GM21526 (cell line): ENCODE data around the gene MGA.

Source experiments
- ATAC-seq: cut with Tn5 transposase; IDR thresholded peaks from one replicate; pipeline ENCODE4 v1.9.1; 2021; ENCODE audit warnings: moderate library complexity; ENCODE audit not compliant: unreplicated experiment, low FRiP score

Gene MGA

GRCh38 chr15:41660235-41661077, at the start of gene MGA:
Gene MGA, plus strand, starts transcription at chr15:41660405.
- ATAC-seq: peak; percentile 73

GRCh38 chr15:41620536-41621199, 39.5 kb upstream of the MGA start:
- ATAC-seq: no peak

- no peak for ATAC-seq
Observed at GRCh38 chr15:41621200-41622193, 38.7 kb upstream of the MGA start.

GRCh38 chr15:41622901-41623300, 37.3 kb upstream of the MGA start:
- no peak for ATAC-seq

GRCh38 chr15:41627203-41627602, 33.0 kb upstream of the MGA start:
- no peak for ATAC-seq

GRCh38 chr15:41629463-41629862, 30.7 kb upstream of the MGA start:
- no peak for ATAC-seq

- no peak for ATAC-seq
Observed at GRCh38 chr15:41629883-41630282, 30.3 kb upstream of the MGA start.

GRCh38 chr15:41630616-41631217, 29.5 kb upstream of the MGA start:
- no peak for ATAC-seq

GRCh38 chr15:41631880-41632470, 28.2 kb upstream of the MGA start:
- ATAC-seq: no peak

- no peak for ATAC-seq
Observed at GRCh38 chr15:41633609-41634008, 26.6 kb upstream of the MGA start.

GRCh38 chr15:41634072-41634626, 26.1 kb upstream of the MGA start:
- ATAC-seq: no peak

- no peak for ATAC-seq
Observed at GRCh38 chr15:41637086-41637485, 23.1 kb upstream of the MGA start.

- ATAC-seq: no peak
Observed at GRCh38 chr15:41640985-41641384, 19.2 kb upstream of the MGA start.

- ATAC-seq: no peak
Observed at GRCh38 chr15:41647262-41647661, 12.9 kb upstream of the MGA start.

GRCh38 chr15:41648097-41648496, 12.1 kb upstream of the MGA start:
- ATAC-seq: no peak

GRCh38 chr15:41648770-41649169, 11.4 kb upstream of the MGA start:
- no peak for ATAC-seq

- ATAC-seq: no peak
Observed at GRCh38 chr15:41650806-41651205, 9.4 kb upstream of the MGA start.

GRCh38 chr15:41651373-41651772, 8.8 kb upstream of the MGA start:
- ATAC-seq: no peak

- no peak for ATAC-seq
Observed at GRCh38 chr15:41653760-41654159, 6.4 kb upstream of the MGA start.

- no peak for ATAC-seq
Observed at GRCh38 chr15:41655716-41656115, 4.5 kb upstream of the MGA start.
